ENCODE measurements around the gene PRDM16. TPM values are rescaled to one million over a fixed set of nuclear protein-coding genes. Genes with fewer than 3 reads are reported as not detected.

Gene PRDM16
- total RNA-seq, 4 donors from 2014 or later, result 0.19 to 1.6 (median 0.36) TPM

GRCh38 chr1:3075666-3076362 is 6.8 kb downstream of the PRDM16 start:
- H3K27me3 ChIP-seq, result peaks cover 96% of the 10 kb centered on the region
- no peak for TF ChIP-seq POLR2A (IDR thresholded peaks at IDR 0.05)
- TF ChIP-seq POLR2AphosphoS5 (IDR thresholded peaks at IDR 0.05), result no peak
- no peak for TF ChIP-seq EP300 (IDR thresholded peaks at IDR 0.05)
- TF ChIP-seq, protein P1, sequence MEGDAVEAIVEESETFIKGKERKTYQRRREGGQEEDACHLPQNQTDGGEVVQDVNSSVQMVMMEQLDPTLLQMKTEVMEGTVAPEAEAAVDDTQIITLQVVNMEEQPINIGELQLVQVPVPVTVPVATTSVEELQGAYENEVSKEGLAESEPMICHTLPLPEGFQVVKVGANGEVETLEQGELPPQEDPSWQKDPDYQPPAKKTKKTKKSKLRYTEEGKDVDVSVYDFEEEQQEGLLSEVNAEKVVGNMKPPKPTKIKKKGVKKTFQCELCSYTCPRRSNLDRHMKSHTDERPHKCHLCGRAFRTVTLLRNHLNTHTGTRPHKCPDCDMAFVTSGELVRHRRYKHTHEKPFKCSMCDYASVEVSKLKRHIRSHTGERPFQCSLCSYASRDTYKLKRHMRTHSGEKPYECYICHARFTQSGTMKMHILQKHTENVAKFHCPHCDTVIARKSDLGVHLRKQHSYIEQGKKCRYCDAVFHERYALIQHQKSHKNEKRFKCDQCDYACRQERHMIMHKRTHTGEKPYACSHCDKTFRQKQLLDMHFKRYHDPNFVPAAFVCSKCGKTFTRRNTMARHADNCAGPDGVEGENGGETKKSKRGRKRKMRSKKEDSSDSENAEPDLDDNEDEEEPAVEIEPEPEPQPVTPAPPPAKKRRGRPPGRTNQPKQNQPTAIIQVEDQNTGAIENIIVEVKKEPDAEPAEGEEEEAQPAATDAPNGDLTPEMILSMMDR (IDR thresholded peaks at IDR 0.05), result no peak
- H3K4me1 ChIP-seq, result peaks cover 8% of the 10 kb centered on the region
- no peak for DNase-seq (ENCODE audit: low spot score in 2 of 2)
- WGBS, result 87% methylated on average over 29 of the region's 36 CpGs
- no peaks in the 10 kb centered on the region for H3K9me3 ChIP-seq
- no peaks in the 10 kb centered on the region for H3K36me3 ChIP-seq
- H3K27ac ChIP-seq, result no peak overlapping the region
- H3K4me3 ChIP-seq, result no peak overlapping the region

GRCh38 chr1:3076363-3076740 is 7.3 kb downstream of the PRDM16 start:
- no peak for TF ChIP-seq POLR2AphosphoS5 (IDR thresholded peaks at IDR 0.05)
- TF ChIP-seq, protein P1 (IDR thresholded peaks at IDR 0.05), result no peak
- TF ChIP-seq POLR2A (IDR thresholded peaks at IDR 0.05), result no peak
- TF ChIP-seq EP300 (IDR thresholded peaks at IDR 0.05), result no peak
- 74% methylated on average over 11 of the region's 11 CpGs for WGBS
- no peak for DNase-seq (ENCODE audit: low spot score in 2 of 2)
- peaks cover 96% of the 10 kb centered on the region for H3K27me3 ChIP-seq
- no peak overlapping the region for H3K4me3 ChIP-seq
- H3K4me1 ChIP-seq, result peaks cover 5% of the 10 kb centered on the region
- H3K27ac ChIP-seq, result no peak overlapping the region
- H3K36me3 ChIP-seq, result no peaks in the 10 kb centered on the region
- H3K9me3 ChIP-seq, result no peaks in the 10 kb centered on the region

- Histone ChIP-seq H3K9me3 (no peaks in the 10 kb centered on the region), H3K4me1 (peaks cover 5% of the 10 kb centered on the region), H3K27ac (no peak overlapping the region), H3K36me3 (no peaks in the 10 kb centered on the region), H3K27me3 (peaks cover 95% of the 10 kb centered on the region), H3K4me3 (no peak overlapping the region)
- no peak for TF ChIP-seq POLR2AphosphoS5 (IDR thresholded peaks at IDR 0.05)
- TF ChIP-seq POLR2A (IDR thresholded peaks at IDR 0.05), result no peak
- TF ChIP-seq EP300 (IDR thresholded peaks at IDR 0.05), result no peak
- TF ChIP-seq, protein P1 (IDR thresholded peaks at IDR 0.05), result no peak
- no peak for DNase-seq (ENCODE audit: low spot score in 2 of 2)
- WGBS, result 84% methylated on average over 9 of the region's 9 CpGs
Observed at GRCh38 chr1:3077081-3077480, 8.1 kb downstream of the PRDM16 start.

DNA sequence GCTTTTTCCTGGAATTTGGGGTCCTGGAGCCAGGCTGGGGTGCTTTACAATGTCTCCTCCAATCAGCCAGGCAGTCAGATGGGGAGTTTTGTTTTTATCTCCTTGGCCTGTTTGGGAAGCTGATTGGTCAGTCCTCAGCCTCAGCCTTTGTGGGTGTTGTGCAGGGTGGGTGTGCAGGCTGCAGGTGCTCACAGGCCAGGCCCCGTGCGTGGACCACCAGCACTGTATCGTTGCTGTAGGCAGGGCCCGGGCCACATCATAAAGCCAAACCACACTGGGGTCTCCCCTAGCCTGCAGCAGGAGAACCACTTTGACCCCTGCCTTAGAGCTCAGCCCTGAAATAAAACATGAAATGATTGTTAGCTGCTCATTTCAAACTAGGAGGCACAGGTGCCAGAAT is 8.6 kb downstream of the PRDM16 start:
- peaks cover 95% of the 10 kb centered on the region for H3K27me3 ChIP-seq
- no peak for DNase-seq (ENCODE audit: low spot score in 2 of 2)
- H3K9me3 ChIP-seq, result no peaks in the 10 kb centered on the region
- no peaks in the 10 kb centered on the region for H3K36me3 ChIP-seq
- no CpG with 5 or more reads among the region's 4 CpGs for WGBS
- peaks cover 5% of the 10 kb centered on the region for H3K4me1 ChIP-seq
- no peak overlapping the region for H3K4me3 ChIP-seq
- TF ChIP-seq POLR2A (IDR thresholded peaks at IDR 0.05) (no peak), EP300 (IDR thresholded peaks at IDR 0.05) (no peak), POLR2AphosphoS5 (IDR thresholded peaks at IDR 0.05) (no peak)
- TF ChIP-seq, protein P1 (IDR thresholded peaks at IDR 0.05), result no peak
- no peak overlapping the region for H3K27ac ChIP-seq

GRCh38 chr1:3078430-3078861 is 9.4 kb downstream of the PRDM16 start:
- no peak for DNase-seq (ENCODE audit: low spot score in 2 of 2)
- no peaks in the 10 kb centered on the region for H3K36me3 ChIP-seq
- H3K27ac ChIP-seq, result no peak overlapping the region
- no peak overlapping the region for H3K4me3 ChIP-seq
- H3K27me3 ChIP-seq, result peaks cover 92% of the 10 kb centered on the region
- TF ChIP-seq, protein P1 (IDR thresholded peaks at IDR 0.05), result no peak
- TF ChIP-seq POLR2AphosphoS5 (IDR thresholded peaks at IDR 0.05), result no peak
- TF ChIP-seq POLR2A (IDR thresholded peaks at IDR 0.05), result no peak
- TF ChIP-seq EP300 (IDR thresholded peaks at IDR 0.05), result no peak
- peaks cover 4% of the 10 kb centered on the region for H3K4me1 ChIP-seq
- WGBS, result 56% methylated on average over 11 of the region's 15 CpGs
- H3K9me3 ChIP-seq, result no peaks in the 10 kb centered on the region
